ENCODE measurements around the gene JAZF1. TPM values are rescaled to one million over a fixed set of nuclear protein-coding genes. Genes with fewer than 3 reads are reported as not detected.

The JAZF1 gene
- total RNA-seq, 3 donors from 2014 or later = 8.6 to 27.4 (median 10.5) TPM

DNA sequence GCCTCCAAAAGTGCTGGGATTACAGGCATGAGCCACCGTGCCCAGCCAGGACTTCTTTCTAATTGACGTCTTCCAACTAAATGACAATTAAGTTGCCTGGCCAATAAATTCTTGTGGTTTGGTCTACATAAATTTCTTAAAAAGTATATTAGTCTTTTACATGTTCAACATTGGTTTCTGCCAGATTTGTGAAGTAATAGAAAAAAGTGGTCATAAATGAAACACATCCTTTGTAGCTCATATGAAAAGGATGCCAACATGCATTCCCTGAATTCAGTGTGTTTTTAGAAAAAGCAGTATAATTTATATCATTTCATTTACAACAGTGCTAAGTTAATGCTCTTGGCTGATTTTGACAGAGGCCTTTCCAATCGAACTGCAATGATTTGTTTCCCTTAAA, 225.6 kb downstream of the JAZF1 start:
- Histone ChIP-seq H3K27ac (no peak overlapping the region), H3K4me3 (no peak overlapping the region), H3K9me3 (no peaks in the 10 kb centered on the region), H3K4me1 (no peaks in the 10 kb centered on the region), H3K27me3 (no peaks in the 10 kb centered on the region), H3K36me3 (no peaks in the 10 kb centered on the region)
- TF ChIP-seq POLR2A (IDR thresholded peaks at IDR 0.05) (no peak), POLR2AphosphoS5 (IDR thresholded peaks at IDR 0.05) (no peak)
- TF ChIP-seq, protein P1, sequence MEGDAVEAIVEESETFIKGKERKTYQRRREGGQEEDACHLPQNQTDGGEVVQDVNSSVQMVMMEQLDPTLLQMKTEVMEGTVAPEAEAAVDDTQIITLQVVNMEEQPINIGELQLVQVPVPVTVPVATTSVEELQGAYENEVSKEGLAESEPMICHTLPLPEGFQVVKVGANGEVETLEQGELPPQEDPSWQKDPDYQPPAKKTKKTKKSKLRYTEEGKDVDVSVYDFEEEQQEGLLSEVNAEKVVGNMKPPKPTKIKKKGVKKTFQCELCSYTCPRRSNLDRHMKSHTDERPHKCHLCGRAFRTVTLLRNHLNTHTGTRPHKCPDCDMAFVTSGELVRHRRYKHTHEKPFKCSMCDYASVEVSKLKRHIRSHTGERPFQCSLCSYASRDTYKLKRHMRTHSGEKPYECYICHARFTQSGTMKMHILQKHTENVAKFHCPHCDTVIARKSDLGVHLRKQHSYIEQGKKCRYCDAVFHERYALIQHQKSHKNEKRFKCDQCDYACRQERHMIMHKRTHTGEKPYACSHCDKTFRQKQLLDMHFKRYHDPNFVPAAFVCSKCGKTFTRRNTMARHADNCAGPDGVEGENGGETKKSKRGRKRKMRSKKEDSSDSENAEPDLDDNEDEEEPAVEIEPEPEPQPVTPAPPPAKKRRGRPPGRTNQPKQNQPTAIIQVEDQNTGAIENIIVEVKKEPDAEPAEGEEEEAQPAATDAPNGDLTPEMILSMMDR (IDR thresholded peaks at IDR 0.05) = no peak
- DNase-seq (ENCODE audit: low spot score in 2 of 2) = no peak
- intact Hi-C loops (cut with DNase I; ENCODE audit: low total_unique reads) = no loop called here

GRCh38 chr7:27953777-27954176, 226.8 kb downstream of the JAZF1 start:
- no peak overlapping the region for H3K27ac ChIP-seq
- DNase-seq (ENCODE audit: low spot score in 2 of 2) = no peak
- TF ChIP-seq POLR2A (IDR thresholded peaks at IDR 0.05) (no peak), POLR2AphosphoS5 (IDR thresholded peaks at IDR 0.05) (no peak)
- TF ChIP-seq, protein P1 (IDR thresholded peaks at IDR 0.05) = no peak
- H3K4me3 ChIP-seq = no peak overlapping the region
- no peaks in the 10 kb centered on the region for H3K4me1 ChIP-seq
- intact Hi-C loops (cut with DNase I; ENCODE audit: low total_unique reads) = no loop called here
- H3K36me3 ChIP-seq = no peaks in the 10 kb centered on the region
- no peaks in the 10 kb centered on the region for H3K27me3 ChIP-seq
- H3K9me3 ChIP-seq = no peaks in the 10 kb centered on the region

DNA sequence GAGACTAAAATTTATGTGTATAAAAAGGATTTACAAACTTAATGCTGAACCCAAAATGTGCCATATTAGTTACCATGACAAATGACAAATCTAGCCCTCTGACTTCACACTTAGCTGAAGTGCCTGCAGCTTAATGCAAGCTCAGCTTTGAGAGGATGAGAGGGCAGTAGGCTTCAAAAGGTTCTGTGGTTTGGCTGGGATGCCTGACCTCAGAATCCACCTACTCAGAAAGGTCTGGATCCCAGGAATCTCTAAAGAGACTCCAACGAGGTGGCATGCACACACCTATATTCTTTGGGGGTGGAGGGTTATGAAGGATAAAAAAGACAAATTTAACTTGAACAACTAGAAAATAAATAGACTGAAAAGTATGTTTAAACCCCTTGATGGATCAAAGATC, 227.2 kb downstream of the JAZF1 start:
- H3K4me3 ChIP-seq = no peak overlapping the region
- H3K27me3 ChIP-seq = no peaks in the 10 kb centered on the region
- TF ChIP-seq POLR2A (IDR thresholded peaks at IDR 0.05) (no peak), POLR2AphosphoS5 (IDR thresholded peaks at IDR 0.05) (no peak)
- TF ChIP-seq, protein P1 (IDR thresholded peaks at IDR 0.05) = no peak
- intact Hi-C loops (cut with DNase I; ENCODE audit: low total_unique reads) = no loop called here
- H3K27ac ChIP-seq = no peak overlapping the region
- no peaks in the 10 kb centered on the region for H3K4me1 ChIP-seq
- no peak for DNase-seq (ENCODE audit: low spot score in 2 of 2)
- H3K9me3 ChIP-seq = no peaks in the 10 kb centered on the region
- H3K36me3 ChIP-seq = no peaks in the 10 kb centered on the region

- no peak overlapping the region for H3K4me3 ChIP-seq
- intact Hi-C loops (cut with DNase I; ENCODE audit: low total_unique reads) = no loop called here
- no peak for DNase-seq (ENCODE audit: low spot score in 2 of 2)
- no peaks in the 10 kb centered on the region for H3K27me3 ChIP-seq
- TF ChIP-seq POLR2A (IDR thresholded peaks at IDR 0.05) = no peak
- no peak for TF ChIP-seq POLR2AphosphoS5 (IDR thresholded peaks at IDR 0.05)
- TF ChIP-seq, protein P1 (IDR thresholded peaks at IDR 0.05) = no peak
- no peaks in the 10 kb centered on the region for H3K36me3 ChIP-seq
- H3K4me1 ChIP-seq = no peaks in the 10 kb centered on the region
- peak overlapping the region; percentile 19 to 74 for H3K27ac ChIP-seq
- no peaks in the 10 kb centered on the region for H3K9me3 ChIP-seq
These were observed 227.9 kb downstream of the JAZF1 start for GRCh38 chr7:27952456-27953285.

DNA sequence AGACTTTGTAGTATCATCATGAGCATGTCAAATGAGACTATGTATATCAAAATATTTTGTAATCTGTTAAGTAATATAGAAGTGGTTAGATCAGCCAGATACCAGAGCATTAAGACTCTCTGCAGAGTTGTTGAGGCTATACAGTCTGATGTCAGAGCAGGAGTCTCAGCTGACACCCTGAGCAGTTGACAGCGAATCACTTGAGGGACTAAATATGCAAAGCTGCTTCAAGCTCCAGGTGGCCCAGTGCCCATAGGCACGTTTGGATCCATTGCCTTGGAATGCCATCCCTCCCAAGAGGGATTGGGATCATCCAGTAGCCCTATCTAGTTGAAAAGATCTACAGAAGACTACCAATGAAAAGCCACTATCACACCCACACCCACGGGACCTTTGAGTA, 230.5 kb downstream of the JAZF1 start:
- Histone ChIP-seq H3K27ac (no peak overlapping the region), H3K9me3 (no peaks in the 10 kb centered on the region), H3K36me3 (no peaks in the 10 kb centered on the region), H3K4me1 (no peaks in the 10 kb centered on the region), H3K27me3 (no peaks in the 10 kb centered on the region), H3K4me3 (no peak overlapping the region)
- intact Hi-C loops (cut with DNase I; ENCODE audit: low total_unique reads) = no loop called here
- TF ChIP-seq, protein P1 (IDR thresholded peaks at IDR 0.05) = no peak
- TF ChIP-seq POLR2A (IDR thresholded peaks at IDR 0.05) = no peak
- no peak for DNase-seq (ENCODE audit: low spot score in 2 of 2)

Measured in breast epithelium (tissue), 4 donors.